ENCODE results near the gene PTPRE.

DNA sequence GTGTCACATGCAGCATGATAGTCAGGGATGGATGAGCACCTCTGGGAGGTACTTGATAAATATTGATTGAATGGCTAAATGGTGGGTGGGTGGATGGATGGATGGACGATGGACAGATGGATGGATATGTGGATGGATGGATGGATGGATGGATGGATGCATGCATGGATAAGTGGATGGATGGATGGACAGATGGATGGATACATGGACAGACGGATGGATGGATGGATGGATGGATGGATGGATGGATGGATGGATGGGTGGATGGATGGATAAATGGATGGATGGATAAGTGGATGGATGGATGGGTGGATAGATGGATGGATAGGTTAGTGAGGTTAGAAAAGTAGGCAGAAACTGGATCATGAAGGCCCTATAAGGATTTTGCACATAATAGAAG, 37.4 kb downstream of the PTPRE start:
- TF ChIP-seq, protein P1, sequence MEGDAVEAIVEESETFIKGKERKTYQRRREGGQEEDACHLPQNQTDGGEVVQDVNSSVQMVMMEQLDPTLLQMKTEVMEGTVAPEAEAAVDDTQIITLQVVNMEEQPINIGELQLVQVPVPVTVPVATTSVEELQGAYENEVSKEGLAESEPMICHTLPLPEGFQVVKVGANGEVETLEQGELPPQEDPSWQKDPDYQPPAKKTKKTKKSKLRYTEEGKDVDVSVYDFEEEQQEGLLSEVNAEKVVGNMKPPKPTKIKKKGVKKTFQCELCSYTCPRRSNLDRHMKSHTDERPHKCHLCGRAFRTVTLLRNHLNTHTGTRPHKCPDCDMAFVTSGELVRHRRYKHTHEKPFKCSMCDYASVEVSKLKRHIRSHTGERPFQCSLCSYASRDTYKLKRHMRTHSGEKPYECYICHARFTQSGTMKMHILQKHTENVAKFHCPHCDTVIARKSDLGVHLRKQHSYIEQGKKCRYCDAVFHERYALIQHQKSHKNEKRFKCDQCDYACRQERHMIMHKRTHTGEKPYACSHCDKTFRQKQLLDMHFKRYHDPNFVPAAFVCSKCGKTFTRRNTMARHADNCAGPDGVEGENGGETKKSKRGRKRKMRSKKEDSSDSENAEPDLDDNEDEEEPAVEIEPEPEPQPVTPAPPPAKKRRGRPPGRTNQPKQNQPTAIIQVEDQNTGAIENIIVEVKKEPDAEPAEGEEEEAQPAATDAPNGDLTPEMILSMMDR (IDR thresholded peaks at IDR 0.05; ENCODE audit: insufficient read depth, low read length), result no peak
- TF ChIP-seq POLR2AphosphoS5 (IDR thresholded peaks at IDR 0.05; ENCODE audit: low read depth), result no peak
- TF ChIP-seq, protein P2, sequence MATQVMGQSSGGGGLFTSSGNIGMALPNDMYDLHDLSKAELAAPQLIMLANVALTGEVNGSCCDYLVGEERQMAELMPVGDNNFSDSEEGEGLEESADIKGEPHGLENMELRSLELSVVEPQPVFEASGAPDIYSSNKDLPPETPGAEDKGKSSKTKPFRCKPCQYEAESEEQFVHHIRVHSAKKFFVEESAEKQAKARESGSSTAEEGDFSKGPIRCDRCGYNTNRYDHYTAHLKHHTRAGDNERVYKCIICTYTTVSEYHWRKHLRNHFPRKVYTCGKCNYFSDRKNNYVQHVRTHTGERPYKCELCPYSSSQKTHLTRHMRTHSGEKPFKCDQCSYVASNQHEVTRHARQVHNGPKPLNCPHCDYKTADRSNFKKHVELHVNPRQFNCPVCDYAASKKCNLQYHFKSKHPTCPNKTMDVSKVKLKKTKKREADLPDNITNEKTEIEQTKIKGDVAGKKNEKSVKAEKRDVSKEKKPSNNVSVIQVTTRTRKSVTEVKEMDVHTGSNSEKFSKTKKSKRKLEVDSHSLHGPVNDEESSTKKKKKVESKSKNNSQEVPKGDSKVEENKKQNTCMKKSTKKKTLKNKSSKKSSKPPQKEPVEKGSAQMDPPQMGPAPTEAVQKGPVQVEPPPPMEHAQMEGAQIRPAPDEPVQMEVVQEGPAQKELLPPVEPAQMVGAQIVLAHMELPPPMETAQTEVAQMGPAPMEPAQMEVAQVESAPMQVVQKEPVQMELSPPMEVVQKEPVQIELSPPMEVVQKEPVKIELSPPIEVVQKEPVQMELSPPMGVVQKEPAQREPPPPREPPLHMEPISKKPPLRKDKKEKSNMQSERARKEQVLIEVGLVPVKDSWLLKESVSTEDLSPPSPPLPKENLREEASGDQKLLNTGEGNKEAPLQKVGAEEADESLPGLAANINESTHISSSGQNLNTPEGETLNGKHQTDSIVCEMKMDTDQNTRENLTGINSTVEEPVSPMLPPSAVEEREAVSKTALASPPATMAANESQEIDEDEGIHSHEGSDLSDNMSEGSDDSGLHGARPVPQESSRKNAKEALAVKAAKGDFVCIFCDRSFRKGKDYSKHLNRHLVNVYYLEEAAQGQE (IDR thresholded peaks at IDR 0.05; ENCODE audit: insufficient replicate concordance, low read depth), result no peak

All from HL-60 (cell line).